Coronary artery (tissue), 2 donors: ENCODE measurements around the gene C15orf39.
"Not testable (repeated sequence)": the region's sequence is repeated elsewhere in the genome, so short reads cannot be mapped to it uniquely, and the experiment has no call there.

Experiments
- DNase-seq: peaks from one replicate; pipeline ENCODE4 v3.0.0-alpha.2; 2017; ENCODE audit warnings: low spot score
- H3K27ac ChIP-seq, 2 donors: fragments of 200-600 bp; sonication (generic); one replicate each; pipeline ENCODE4 v1.5.1; 2016 to 2019
- H3K4me3 ChIP-seq: fragments of 200-600 bp; sonication (generic); 2 replicates; pipeline ENCODE4 v1.5.1; 2016; ENCODE audit warnings: mild to moderate bottlenecking, moderate library complexity
- TF ChIP-seq, protein P1 (sequence below): fragments of 200-600 bp; sonication (generic); IDR thresholded peaks from one replicate; pipeline ENCODE4 v1.5.1; 2019; ENCODE audit warnings: antibody characterized with exemption

Gene C15orf39

GRCh38 chr15:75223688-75224087 is 22.0 kb downstream of the C15orf39 start:
- no peak overlapping the region for H3K27ac ChIP-seq
- TF ChIP-seq, protein P1, sequence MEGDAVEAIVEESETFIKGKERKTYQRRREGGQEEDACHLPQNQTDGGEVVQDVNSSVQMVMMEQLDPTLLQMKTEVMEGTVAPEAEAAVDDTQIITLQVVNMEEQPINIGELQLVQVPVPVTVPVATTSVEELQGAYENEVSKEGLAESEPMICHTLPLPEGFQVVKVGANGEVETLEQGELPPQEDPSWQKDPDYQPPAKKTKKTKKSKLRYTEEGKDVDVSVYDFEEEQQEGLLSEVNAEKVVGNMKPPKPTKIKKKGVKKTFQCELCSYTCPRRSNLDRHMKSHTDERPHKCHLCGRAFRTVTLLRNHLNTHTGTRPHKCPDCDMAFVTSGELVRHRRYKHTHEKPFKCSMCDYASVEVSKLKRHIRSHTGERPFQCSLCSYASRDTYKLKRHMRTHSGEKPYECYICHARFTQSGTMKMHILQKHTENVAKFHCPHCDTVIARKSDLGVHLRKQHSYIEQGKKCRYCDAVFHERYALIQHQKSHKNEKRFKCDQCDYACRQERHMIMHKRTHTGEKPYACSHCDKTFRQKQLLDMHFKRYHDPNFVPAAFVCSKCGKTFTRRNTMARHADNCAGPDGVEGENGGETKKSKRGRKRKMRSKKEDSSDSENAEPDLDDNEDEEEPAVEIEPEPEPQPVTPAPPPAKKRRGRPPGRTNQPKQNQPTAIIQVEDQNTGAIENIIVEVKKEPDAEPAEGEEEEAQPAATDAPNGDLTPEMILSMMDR, result no peak
- no peak overlapping the region for H3K4me3 ChIP-seq
- DNase-seq, result no peak

DNA sequence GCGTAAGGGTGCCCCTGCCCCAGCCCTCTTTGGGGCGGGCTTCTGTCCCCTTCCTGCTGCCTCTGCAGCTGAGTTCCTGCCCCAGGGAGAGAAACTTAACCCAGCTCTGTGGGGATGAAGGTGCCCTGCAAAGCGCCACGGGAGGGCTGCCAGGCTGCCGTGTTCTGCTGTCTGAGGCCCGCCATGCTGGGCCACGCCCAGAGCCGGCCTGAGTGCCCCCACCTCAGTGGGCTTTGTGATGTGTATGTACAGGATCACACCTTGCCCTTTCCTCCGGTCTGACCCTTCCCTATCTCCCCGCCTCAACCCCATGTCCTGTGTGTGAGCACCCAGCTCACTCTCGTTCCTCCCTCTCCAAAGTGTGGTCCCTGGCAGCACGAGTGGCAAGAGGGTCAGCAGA is 22.6 kb downstream of the C15orf39 start:
- Histone ChIP-seq H3K27ac (no peak overlapping the region), H3K4me3 (no peak overlapping the region)
- no peak for DNase-seq
- TF ChIP-seq, protein P1, result no peak

DNA sequence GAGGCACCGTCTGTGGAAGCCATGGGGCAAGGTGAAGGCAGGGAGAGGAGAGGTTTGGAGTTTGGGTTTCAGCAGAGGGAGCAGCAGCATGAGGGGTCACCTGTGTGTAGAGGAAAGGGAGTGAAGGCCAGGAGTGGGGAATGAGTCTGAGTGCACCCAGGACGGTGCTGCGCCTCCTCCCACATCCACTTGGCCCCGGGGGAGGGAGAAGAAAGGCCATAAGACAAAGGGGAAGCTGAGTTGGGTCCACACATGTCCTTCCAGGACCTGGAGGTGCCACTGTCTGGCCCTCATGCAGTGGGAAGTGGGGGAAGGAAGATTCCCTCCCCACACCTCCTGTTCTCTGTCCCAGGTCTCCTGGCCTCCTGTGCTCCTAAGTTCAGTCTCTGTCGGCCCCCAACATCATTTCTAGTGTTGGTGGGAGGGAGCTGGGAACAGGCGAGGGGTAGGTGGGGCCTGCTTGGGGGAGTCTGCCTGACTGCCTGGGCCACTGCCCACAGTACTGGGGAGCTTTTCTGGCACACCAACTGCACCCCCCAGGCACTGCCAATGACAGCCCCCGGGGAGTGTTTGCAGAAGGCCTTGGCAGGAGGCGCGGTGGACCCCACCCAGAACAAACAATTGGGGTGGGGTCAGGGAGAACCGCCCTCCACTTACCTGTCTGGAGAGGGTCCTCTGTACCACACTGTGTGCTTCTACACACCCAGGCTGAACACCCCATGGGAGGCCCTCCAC is 23.6 kb downstream of the C15orf39 start:
- not testable (repeated sequence) for H3K4me3 ChIP-seq, DNase-seq, H3K27ac ChIP-seq

DNA sequence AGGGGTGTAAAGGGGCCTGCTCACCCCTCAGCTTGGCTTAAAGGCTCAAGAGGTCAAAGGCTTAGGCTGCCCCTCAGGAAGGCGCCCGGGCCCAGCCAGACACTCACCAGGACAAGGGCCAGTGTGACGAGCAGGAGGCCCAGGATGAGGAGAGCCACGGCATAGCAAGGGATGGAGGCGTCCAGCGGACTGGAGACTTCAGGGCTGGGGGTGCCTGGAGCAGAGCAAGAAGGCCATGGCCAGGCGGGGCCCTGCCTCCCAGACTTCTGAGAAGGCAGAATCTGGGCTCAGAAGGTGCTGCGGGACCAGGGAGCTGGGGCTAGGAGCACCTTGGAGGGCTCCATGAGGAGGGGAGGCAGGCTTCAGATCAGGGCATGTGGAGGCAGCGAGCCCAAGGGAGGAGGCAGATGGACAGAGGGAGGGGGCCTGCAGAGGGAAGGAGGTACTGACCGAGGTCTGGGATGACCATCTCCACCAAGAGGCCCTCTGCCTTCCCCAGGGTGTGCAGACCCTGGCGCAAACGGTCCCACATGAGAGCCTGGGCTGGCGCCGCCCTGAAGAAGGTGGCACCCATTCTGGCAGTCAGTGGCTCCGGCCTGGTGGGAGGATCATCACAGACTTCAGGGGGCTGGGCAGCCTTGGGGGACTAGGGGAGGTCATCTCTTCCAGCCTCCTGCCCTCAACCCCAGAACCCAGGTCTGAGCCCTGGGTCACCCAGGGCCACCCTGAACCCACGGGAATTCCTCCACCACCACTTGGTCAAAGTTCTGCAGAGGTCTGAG is 24.5 kb downstream of the C15orf39 start:
- Histone ChIP-seq H3K27ac (no peak overlapping the region), H3K4me3 (no peak overlapping the region)
- DNase-seq, result no peak
- TF ChIP-seq, protein P1, result no peak

GRCh38 chr15:75227112-75227511 is 25.4 kb downstream of the C15orf39 start:
- DNase-seq, H3K4me3 ChIP-seq, H3K27ac ChIP-seq: not testable (repeated sequence)

DNA sequence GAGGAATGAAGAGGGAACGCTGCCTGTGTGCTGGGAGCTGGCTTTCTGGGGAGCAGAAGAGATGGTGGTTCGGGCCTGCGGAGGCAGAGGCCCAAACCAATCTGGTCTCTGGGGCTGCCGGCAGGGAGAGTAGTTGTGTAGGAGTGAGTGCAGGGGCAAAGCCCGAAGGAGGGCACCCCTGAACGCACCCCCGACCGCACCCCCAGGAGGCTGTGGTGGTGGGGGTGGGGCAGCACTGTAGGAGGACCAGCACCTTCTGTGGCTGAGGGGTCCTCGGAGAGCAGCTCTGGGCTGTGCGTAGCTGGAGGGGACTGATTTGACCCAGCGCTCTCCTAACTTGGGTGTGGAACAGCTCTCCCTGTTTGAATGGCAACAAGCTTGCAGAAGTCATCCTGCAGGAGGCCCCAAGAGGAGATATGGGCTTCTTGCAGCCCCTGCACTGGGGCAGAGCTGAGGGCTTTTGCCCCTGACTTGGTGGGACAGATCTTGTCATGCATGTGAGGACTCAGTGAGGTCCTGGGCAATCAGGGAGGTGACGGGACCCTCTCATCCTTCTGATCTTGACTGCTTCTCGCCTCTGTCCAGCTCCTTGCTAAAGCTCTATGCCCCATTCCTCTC is 26.1 kb downstream of the C15orf39 start:
- H3K27ac ChIP-seq, result no peak overlapping the region
- no peak overlapping the region for H3K4me3 ChIP-seq
- TF ChIP-seq, protein P1, result no peak
- no peak for DNase-seq

DNA sequence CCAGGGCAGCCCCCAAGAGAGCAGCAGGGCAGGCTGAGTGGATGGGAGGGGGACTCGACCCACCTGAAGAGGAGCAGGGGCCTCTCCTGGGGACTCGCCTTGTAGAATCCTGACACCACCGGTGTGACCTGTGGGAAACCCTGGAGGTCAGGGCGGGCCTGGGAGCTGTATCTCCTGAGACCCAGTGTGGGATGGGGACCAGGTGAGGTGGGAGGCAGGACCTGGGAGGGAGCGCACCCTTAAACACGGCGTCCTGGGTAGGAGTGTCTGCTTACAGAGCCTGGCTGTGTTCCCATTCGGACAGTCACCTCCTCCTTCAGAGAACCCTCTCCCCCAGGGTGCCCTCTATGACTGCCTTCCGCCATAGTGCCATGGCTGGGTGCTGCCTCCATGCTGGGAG is 27.1 kb downstream of the C15orf39 start:
- H3K27ac ChIP-seq, result no peak overlapping the region
- TF ChIP-seq, protein P1, result no peak
- no peak for DNase-seq
- H3K4me3 ChIP-seq, result no peak overlapping the region
